Measurements from ENCODE around the gene MBNL3.
"Not testable (repeated sequence)": the region's sequence is repeated elsewhere in the genome, so short reads cannot be mapped to it uniquely, and the experiment has no call there.

The MBNL3 gene

GRCh38 chrX:132378281-132378680 lies 110.6 kb downstream of the MBNL3 start:
- DNase-seq (ENCODE audit: low read depth in 2 of 2, low spot score in 1 of 2), result no peak

DNA sequence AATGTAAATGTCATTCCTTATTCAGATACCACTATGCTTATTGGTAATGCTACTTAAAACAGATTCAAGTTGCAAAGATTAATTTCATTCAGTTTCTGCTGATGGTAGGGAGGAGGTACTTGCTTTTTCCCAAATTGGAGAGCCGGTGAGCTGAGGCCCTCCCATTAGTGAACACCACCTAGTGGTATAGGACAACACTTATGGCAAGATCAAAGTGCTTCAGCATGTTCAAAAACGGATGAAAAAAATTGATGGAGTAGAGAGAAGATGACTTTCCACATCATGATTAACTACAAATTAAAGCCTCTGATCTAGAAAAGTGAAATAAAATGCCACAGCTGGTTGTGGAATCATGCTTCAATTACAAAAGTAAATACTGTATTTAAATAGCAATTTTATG lies 112.9 kb downstream of the MBNL3 start:
- no peak for DNase-seq (ENCODE audit: low read depth in 2 of 2, low spot score in 1 of 2)

GRCh38 chrX:132373610-132374009 lies 115.2 kb downstream of the MBNL3 start:
- DNase-seq (ENCODE audit: low read depth in 2 of 2, low spot score in 1 of 2), result no peak

DNA sequence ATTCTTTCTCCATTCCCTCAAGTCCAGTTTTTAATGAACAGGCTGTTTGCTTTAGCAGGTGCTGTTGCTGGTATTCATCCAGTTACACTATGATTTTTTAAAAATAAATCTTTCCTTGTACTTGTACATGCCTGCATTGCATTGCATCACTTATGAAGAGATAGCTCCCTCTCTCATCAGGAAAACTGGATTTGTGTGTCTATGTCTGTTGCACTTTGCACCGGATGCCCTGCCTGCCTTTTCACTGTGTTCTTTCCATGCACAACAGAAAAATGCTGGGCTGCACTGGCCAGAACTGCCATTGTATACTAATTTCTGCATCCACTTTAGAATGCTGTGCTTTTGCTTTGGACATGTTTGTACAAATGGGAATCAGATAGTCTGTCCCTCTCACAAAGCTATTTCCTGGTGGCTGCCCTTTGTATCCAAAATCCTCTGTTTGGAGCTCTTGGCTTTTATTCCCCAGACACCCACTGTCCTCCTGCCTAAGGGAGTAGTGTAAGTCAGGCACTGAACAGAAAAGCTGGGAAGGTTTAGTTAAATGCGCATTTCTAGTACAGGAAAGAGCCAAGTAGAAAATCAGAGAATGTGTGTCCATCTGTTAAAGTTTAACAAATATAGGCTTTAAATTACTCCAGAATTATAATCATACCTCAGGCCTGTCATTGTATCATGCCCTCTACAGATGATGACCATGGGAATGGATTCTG lies 119.1 kb downstream of the MBNL3 start:
- DNase-seq (ENCODE audit: low read depth in 2 of 2, low spot score in 1 of 2), result no peak

- DNase-seq (ENCODE audit: low read depth in 2 of 2, low spot score in 1 of 2), result no peak
Measured at GRCh38 chrX:132367984-132368383, 120.9 kb downstream of the MBNL3 start.

GRCh38 chrX:132367314-132367713 lies 121.5 kb downstream of the MBNL3 start:
- no peak for DNase-seq (ENCODE audit: low read depth in 2 of 2, low spot score in 1 of 2)

DNA sequence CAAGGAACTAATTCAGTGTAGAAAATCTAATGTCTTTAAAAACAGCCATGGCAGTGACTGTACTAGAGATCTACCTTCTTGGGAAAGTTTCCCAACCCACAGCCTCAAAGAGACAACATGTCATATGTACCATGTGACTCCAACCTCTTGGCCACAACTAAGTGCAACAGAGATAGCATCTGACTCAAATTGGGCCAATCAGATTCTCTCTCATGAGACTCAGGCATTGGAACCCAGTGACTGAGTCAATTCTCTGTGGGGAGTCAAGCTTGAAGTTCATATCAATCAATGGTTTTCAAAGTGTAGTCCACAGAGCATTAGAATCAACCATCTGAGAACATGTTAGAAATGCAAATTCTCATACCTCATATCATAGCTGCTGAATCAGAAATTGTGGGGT lies 123.3 kb downstream of the MBNL3 start:
- no peak for DNase-seq (ENCODE audit: low read depth in 2 of 2, low spot score in 1 of 2)

DNA sequence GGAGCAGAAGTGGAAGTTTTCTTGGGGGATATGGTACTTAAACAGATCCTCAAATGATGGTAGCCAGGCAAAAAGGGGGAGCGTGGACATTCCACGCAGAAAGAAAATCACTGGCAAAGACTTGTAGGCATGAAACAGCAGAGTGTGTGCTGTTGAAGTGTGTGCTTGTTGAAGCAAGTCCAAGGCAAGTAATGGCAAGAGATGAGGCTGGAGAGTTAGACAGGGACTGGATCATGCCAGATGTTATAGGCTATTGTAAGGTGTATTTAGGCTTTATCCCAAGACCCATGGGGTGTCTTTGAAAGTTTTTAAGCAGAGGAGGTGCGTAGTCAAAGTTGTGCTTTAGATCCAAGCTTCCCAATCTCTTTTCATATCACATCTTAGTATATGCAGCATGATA lies 124.5 kb downstream of the MBNL3 start:
- DNase-seq (ENCODE audit: low read depth in 2 of 2, low spot score in 1 of 2), result no peak

- DNase-seq (ENCODE audit: low read depth in 2 of 2, low spot score in 1 of 2), result no peak
Measured at GRCh38 chrX:132353430-132353829, 135.4 kb downstream of the MBNL3 start.

- DNase-seq (ENCODE audit: low read depth in 2 of 2, low spot score in 1 of 2), result no peak
Measured at GRCh38 chrX:132336172-132336571, 152.7 kb downstream of the MBNL3 start.

DNA sequence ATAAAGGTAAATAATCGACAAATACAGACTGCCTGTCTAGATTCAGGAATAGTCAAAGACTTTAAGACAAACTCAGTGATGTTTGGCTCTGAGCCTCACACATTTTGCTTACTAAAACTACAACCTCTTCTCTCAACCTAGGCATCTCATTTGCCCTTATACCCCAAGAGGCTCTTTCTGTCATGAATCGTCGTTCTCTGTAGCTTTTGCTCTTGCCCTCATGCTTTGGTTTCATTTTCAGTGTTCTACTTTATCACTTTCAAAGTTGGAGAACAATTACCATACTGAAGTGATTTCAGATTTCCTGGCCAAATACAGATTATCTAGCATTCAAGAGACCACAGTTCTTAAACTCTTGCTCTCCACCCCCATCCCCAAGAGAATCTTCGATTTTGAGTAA lies 155.5 kb downstream of the MBNL3 start:
- DNase-seq (ENCODE audit: low read depth in 2 of 2, low spot score in 1 of 2), result no peak

DNA sequence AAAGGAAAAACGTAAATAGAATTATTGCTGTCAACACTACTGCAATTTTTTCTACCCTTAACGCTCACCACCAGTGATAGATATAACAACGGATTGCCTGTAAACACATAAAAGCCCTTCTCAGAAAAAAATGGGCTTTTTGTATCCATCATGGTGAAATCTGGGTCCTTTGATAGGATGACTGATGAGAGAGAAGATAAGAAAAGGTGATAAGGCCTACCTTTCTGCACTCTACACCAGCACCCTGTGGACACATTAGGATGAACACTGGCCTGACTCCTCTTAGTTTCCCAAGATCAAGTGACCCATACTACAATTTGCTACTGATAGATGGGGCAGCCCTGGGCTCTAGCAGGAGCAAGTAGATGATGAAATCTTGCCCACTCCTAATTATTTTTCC lies 157.3 kb downstream of the MBNL3 start:
- no peak for DNase-seq (ENCODE audit: low read depth in 2 of 2, low spot score in 1 of 2)

DNA sequence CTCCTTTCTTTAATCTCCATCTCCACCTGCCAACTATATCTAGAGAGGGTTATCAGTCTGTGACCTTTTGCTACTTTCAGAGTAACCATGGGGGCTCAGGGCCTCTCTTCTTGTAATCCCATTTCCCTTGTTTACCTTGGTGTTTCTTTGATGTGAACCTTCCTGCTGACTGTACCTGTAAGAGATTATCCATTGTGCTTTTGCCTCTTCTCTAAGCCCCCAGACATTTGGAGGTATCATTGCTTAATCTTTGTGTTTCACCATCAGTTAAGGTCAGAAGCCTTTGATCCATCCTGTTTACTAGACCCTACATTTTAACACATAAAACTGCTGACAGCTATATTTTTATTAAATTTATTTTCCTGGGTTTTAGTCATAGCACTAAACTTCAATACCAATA lies 157.8 kb downstream of the MBNL3 start:
- DNase-seq (ENCODE audit: low read depth in 2 of 2, low spot score in 1 of 2), result no peak

GRCh38 chrX:132330156-132330729 lies 158.6 kb downstream of the MBNL3 start:
- DNase-seq (ENCODE audit: low read depth in 2 of 2, low spot score in 1 of 2), result no peak

DNA sequence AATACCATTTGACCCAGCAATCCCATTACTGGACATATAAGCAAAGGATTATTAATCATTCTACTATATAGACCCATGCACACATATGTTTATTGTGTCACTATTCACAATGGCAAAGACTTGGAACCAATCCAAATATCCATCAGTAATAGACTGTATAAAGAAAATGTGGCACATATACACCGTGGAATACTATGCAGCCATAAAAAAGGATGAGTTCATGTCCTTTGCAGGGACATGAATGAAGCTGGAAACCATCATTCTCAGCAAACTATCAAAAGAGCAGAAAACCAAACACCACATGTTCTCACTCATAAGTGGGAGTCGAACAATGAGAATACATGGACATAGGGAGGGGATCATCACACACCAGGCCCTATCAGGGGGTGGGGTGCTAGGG lies 161.9 kb downstream of the MBNL3 start:
- not testable (repeated sequence) for DNase-seq (ENCODE audit: low read depth in 2 of 2, low spot score in 1 of 2)
